Measurements from ENCODE around the gene ABHD13. TPM values are rescaled to one million over a fixed set of nuclear protein-coding genes. Genes with fewer than 3 reads are reported as not detected.
"Not testable (repeated sequence)": the region's sequence is repeated elsewhere in the genome, so short reads cannot be mapped to it uniquely, and the experiment has no call there.

Gene ABHD13
- total RNA-seq, 2 experiments from 2014 or later: 3.8 to 4.1 TPM

GRCh38 chr13:108213946-108214345 is 4.2 kb upstream of the ABHD13 start:
- Mint-ChIP-seq H3K27ac (peak overlapping the region; percentile 75), H3K36me3 (ENCODE audit: low read depth) (peaks cover 36% of the 10 kb centered on the region), H3K27me3 (no peaks in the 10 kb centered on the region), H3K4me3 (peak overlapping the region; percentile 73), H3K4me1 (ENCODE audit: low read depth) (peaks cover 22% of the 10 kb centered on the region), H3K9me3 (peaks cover 3% of the 10 kb centered on the region)
- POLR2A ChIA-PET: interaction anchor here (0.5 to 0.6 kb wide), 2 partner anchors 16 to 18 kb away, joined by 3 to 4 read pairs; no protein-coding TSS in a partner anchor
- ATAC-seq: no peak
- TF ChIP-seq CTCF (IDR thresholded peaks at IDR 0.05): no peak
- CTCF ChIA-PET: interaction anchor here (0.9 kb wide), 1 partner anchor 36 kb away, joined by 3 read pairs; no protein-coding TSS in a partner anchor
- intact Hi-C loops (cut with micrococcal nuclease): no loop called here
- DNase-seq: no peak

DNA sequence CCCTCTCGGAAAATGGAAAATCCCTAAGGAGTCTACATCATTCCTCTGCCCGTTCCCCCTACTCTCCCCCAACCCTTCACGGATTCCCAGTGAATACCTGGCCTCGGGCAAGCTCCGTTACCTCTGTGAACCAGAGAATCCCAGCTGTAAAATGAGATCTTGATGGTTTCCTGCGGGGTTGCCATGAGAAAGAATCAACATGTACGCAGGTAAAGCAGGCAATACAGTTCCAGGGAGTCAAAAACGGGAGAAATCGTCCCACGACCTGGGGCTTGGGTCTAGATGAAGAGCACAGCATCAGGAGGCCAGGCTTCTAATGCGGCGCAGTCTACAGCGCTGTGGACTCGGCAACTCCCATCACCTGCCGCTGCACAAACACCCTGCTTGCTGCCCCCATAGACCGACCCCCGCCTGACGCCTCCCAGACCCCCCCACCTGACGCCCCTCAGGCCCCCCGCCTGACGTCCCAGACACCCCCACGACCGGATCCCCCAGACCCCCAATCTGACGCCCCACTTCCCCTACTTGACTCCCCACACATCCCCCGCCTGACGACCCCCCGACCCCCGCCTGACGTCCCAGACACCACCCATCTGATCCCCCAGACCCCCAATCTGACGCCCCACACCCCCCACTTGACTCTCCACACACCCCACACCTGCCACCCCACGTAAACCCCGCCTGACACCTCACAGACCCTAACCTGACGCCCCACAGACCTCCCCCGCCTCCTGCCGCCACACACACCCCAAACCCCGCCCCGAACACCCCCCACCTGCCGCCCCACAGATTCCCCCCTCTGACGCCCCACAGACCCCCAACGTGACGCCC is 3.5 kb upstream of the ABHD13 start:
- Mint-ChIP-seq H3K4me3 (peak overlapping the region; percentile 87), H3K27me3 (no peaks in the 10 kb centered on the region), H3K9me3 (peaks cover 3% of the 10 kb centered on the region), H3K36me3 (ENCODE audit: low read depth) (peaks cover 29% of the 10 kb centered on the region), H3K27ac (peak overlapping the region; percentile 75), H3K4me1 (ENCODE audit: low read depth) (peaks cover 29% of the 10 kb centered on the region)
- ATAC-seq: no peak
- intact Hi-C loops (cut with micrococcal nuclease): no loop called here
- no peak for TF ChIP-seq CTCF (IDR thresholded peaks at IDR 0.05)
- ChIA-PET POLR2A (no interaction called here), CTCF (interaction anchor here (0.9 kb wide), 1 partner anchor 37 kb away, joined by 3 read pairs; no protein-coding TSS in a partner anchor)
- DNase-seq: peak; percentile 32

GRCh38 chr13:108215436-108215835 is 2.8 kb upstream of the ABHD13 start, which contains the start of gene LIG4:
Gene LIG4, minus strand, starts transcription at chr13:108215536. Its CDS starts 4,268 bp downstream, at chr13:108211268.
- POLR2A ChIA-PET: no interaction called here
- H3K4me1 Mint-ChIP-seq (ENCODE audit: low read depth): peaks cover 36% of the 10 kb centered on the region
- intact Hi-C loops (cut with micrococcal nuclease): no loop called here
- no peaks in the 10 kb centered on the region for H3K27me3 Mint-ChIP-seq
- peak within 1 kb of the TSS; percentile 95 for H3K27ac Mint-ChIP-seq
- ATAC-seq (peak; percentile 76), DNase-seq (peak; percentile 90)
- H3K4me3 Mint-ChIP-seq: peak within 1 kb of the TSS; percentile 87
- peaks cover 3% of the 10 kb centered on the region for H3K9me3 Mint-ChIP-seq
- H3K36me3 Mint-ChIP-seq (ENCODE audit: low read depth): peaks cover 22% of the 10 kb centered on the region
- CTCF ChIA-PET: no interaction called here
- TF ChIP-seq CTCF (IDR thresholded peaks at IDR 0.05): no peak

DNA sequence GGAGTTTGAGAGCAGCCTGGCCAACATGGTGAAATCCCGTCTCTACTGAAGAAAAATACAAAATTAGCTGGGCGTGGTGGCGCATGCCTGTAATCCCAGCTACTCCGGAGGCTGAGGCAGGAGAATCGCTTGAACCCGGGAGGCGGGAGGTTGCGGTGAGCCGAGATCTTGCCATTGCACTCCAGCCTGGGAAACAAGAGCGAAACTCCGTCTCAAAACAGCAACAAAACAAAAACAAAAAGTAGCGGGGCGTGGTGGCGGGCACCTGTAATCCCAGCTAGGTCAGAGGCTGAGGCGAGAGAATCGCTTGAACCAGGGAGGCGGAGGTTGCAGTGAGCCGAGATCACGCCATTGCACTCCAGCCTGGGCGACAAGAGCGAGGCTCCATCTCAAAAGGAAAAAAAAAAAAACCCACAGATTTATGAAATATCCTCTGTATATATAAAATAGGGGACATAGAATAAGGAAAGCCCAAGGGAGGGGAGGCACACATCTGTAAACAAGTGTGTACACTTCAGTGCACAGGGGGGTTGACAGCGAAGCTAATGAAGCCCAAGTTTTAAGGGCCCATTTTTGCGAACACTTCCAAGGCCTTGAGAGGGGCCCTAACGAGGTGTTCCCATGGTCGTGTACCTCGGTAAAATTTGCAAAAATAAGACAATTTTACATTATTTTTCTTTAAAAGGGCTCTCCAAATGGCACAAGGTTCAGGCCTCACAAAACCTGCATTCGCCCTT is 717 bp upstream of the ABHD13 start:
- Mint-ChIP-seq H3K36me3 (ENCODE audit: low read depth) (peaks cover 10% of the 10 kb centered on the region), H3K4me1 (ENCODE audit: low read depth) (peaks cover 46% of the 10 kb centered on the region), H3K27ac (peak overlapping the region; percentile 95), H3K4me3 (peak overlapping the region; percentile 87)
- intact Hi-C loops (cut with micrococcal nuclease); ATAC-seq; DNase-seq; POLR2A ChIA-PET; H3K27me3 Mint-ChIP-seq; H3K9me3 Mint-ChIP-seq: not testable (repeated sequence)
- CTCF ChIA-PET: interaction anchor here (1.0 kb wide), 1 partner anchor 11 kb away, joined by 3 read pairs; no protein-coding TSS in a partner anchor

DNA sequence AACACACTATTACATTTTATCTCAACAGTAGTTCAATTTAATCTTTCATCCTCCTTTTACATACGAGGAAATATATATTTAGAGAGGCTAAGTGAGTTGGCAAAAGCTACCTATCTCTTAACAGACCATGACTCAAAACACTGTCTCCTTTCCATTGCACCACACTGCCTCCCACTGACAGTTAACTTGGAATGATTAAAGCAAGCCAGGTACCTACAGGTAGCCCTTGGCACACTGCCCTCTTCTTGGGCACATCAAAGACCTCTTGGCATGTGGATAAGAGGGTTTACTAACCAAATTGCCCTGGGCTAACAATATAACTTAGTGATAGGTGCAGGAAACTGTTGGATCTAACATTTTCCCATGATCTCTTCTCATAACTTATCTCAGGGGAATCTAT is 1.8 kb downstream of the ABHD13 start:
- Mint-ChIP-seq H3K9me3 (no peaks in the 10 kb centered on the region), H3K36me3 (ENCODE audit: low read depth) (peaks cover 4% of the 10 kb centered on the region), H3K27ac (no peak overlapping the region), H3K27me3 (no peaks in the 10 kb centered on the region), H3K4me3 (peak overlapping the region; percentile 87), H3K4me1 (ENCODE audit: low read depth) (peaks cover 51% of the 10 kb centered on the region)
- DNase-seq (no peak), ATAC-seq (no peak)
- intact Hi-C loops (cut with micrococcal nuclease): loop anchor here (5.0 kb wide), 1 partner anchor 47 kb away; the partner anchor contains the start of gene TNFSF13B
- ChIA-PET POLR2A (no interaction called here), CTCF (interaction anchor here (0.9 to 1.0 kb wide), 2 partner anchors 26 to 50 kb away, joined by 3 to 4 read pairs; partner anchors contain the start of gene TNFSF13B)
- no peak for TF ChIP-seq CTCF (IDR thresholded peaks at IDR 0.05)
